IMR-90 (cell line): ENCODE data around the gene DPYD. TPM values are rescaled to one million over a fixed set of nuclear protein-coding genes. Genes with fewer than 3 reads are reported as not detected.

Experiments
- ATAC-seq: fragments of 200-7000 bp; cut with Tn5 transposase; 2 replicates; pipeline ENCODE4 v1.9.1; 2020; ENCODE audit warnings: low read depth, mild to moderate bottlenecking, moderate library complexity
- BruUV-seq: library from RNA; stranded (reverse); fragments of 400-500 nt; replicated peaks from 2 replicates; lab custom pipeline; 2021; lab: Mats Ljungman, UMichigan
- CTCF ChIA-PET: fragments of 300-600 bp; formaldehyde crosslinking; extraction: SDS; loops from one replicate; lab custom pipeline; 2021; ENCODE audit warnings: antibody characterized with exemption; lab: Yijun Ruan, JAX
- POLR2A ChIA-PET: fragments of 300-600 bp; sonication (Branson Sonifier 250); formaldehyde crosslinking; loops from one replicate; lab custom pipeline; 2022; ENCODE audit warnings: antibody characterized with exemption; ENCODE audit not compliant: unreplicated experiment; lab: Charles Lee
- DNase-seq: peaks from one replicate; pipeline ENCODE4 v3.0.0; 2013
- H2AFZ ChIP-seq: replicated peaks from 2 replicates; pipeline ENCODE3; 2013; ENCODE audit warnings: low read length, mild to moderate bottlenecking; ENCODE audit not compliant: poor library complexity
- H2AK5ac ChIP-seq: 2 replicates; pipeline ENCODE4 v1.6.1; 2013; ENCODE audit warnings: low read depth, low read length, inconsistent platforms
- H2AK9ac ChIP-seq: replicated peaks from 2 replicates; pipeline ENCODE3; 2013; ENCODE audit warnings: mild to moderate bottlenecking, low read depth, low read length, moderate library complexity; ENCODE audit not compliant: poor library complexity
- H2BK120ac ChIP-seq: 2 replicates; pipeline ENCODE4 v1.6.1; 2013; ENCODE audit warnings: low read depth, low read length, inconsistent platforms
- H2BK15ac ChIP-seq: 3 replicates; pipeline ENCODE4 v1.6.1; 2013; ENCODE audit warnings: low read depth, low read length, inconsistent platforms
- H2BK20ac ChIP-seq: 2 replicates; pipeline ENCODE4 v1.6.1; 2013; ENCODE audit warnings: low read depth, mild to moderate bottlenecking, inconsistent platforms, low read length, moderate library complexity
- H2BK5ac ChIP-seq: 2 replicates; pipeline ENCODE4 v1.6.1; 2013; ENCODE audit warnings: mild to moderate bottlenecking, low read depth, low read length, inconsistent platforms; ENCODE audit not compliant: poor library complexity, severe bottlenecking
- H3K14ac ChIP-seq: replicated peaks from 2 replicates; pipeline ENCODE4 v1.6.1; 2013; ENCODE audit warnings: low read depth, low read length, inconsistent platforms
- H3K18ac ChIP-seq: 2 replicates; pipeline ENCODE4 v1.6.1; 2013; ENCODE audit warnings: low read depth, low read length, control low read depth
- H3K23ac ChIP-seq: 2 replicates; pipeline ENCODE4 v1.6.1; 2013; ENCODE audit warnings: low read depth, low read length, inconsistent platforms
- H3K27ac ChIP-seq: 2 replicates; pipeline ENCODE4 v1.5.1; 2013; ENCODE audit warnings: mild to moderate bottlenecking, control low read depth, low read length; ENCODE audit not compliant: insufficient read depth
- H3K27me3 ChIP-seq: 2 replicates; pipeline ENCODE4 v1.6.1; 2013; ENCODE audit warnings: low read length; ENCODE audit not compliant: control insufficient read depth, insufficient read depth
- H3K36me3 ChIP-seq: 2 replicates; pipeline ENCODE4 v1.6.1; 2013; ENCODE audit warnings: low read length, mixed read lengths; ENCODE audit not compliant: control insufficient read depth, insufficient read depth
- H3K4ac ChIP-seq: 2 replicates; pipeline ENCODE4 v1.6.1; 2013; ENCODE audit warnings: low read depth, low read length, inconsistent platforms
- H3K4me1 ChIP-seq: 2 replicates; pipeline ENCODE4 v1.6.1; 2013; ENCODE audit warnings: low read length, mixed read lengths; ENCODE audit not compliant: control insufficient read depth, insufficient read depth
- H3K4me2 ChIP-seq: 2 replicates; pipeline ENCODE4 v1.6.1; 2013; ENCODE audit warnings: low read depth, mild to moderate bottlenecking, control low read depth, low read length, moderate library complexity
- H3K4me3 ChIP-seq: 2 replicates; pipeline ENCODE4 v1.5.1; 2013; ENCODE audit warnings: low read depth, mild to moderate bottlenecking, control low read depth, low read length, moderate library complexity; ENCODE audit not compliant: insufficient read depth
- H3K56ac ChIP-seq: 2 replicates; pipeline ENCODE4 v1.6.1; 2013; ENCODE audit warnings: low read length, inconsistent platforms; ENCODE audit not compliant: insufficient read depth; ENCODE audit errors: extremely low read depth
- H3K79me1 ChIP-seq, 2 experiments: 2 replicates each; pipeline ENCODE4 v1.6.1; 2013; ENCODE audit warnings: low read length in 2 of 2, inconsistent platforms in 1 of 2, low read depth in 1 of 2
- H3K9ac ChIP-seq: 2 replicates; pipeline ENCODE4 v1.6.1; 2013; ENCODE audit warnings: low read depth, low read length, control low read depth
- H3K9me1 ChIP-seq: 2 replicates; pipeline ENCODE4 v1.6.1; 2013; ENCODE audit warnings: low read length, inconsistent platforms; ENCODE audit not compliant: insufficient read depth
- H3K9me3 ChIP-seq: 2 replicates; pipeline ENCODE4 v1.6.1; 2013; ENCODE audit warnings: low read length; ENCODE audit not compliant: control insufficient read depth, insufficient read depth
- H4K20me1 ChIP-seq: 2 replicates; pipeline ENCODE4 v1.6.1; 2013; ENCODE audit warnings: low read length, inconsistent platforms; ENCODE audit not compliant: insufficient read depth
- H4K5ac ChIP-seq: 2 replicates; pipeline ENCODE4 v1.6.1; 2013; ENCODE audit warnings: mild to moderate bottlenecking, low read depth, low read length, control low read depth
- H4K8ac ChIP-seq, 2 experiments: 2 replicates each; pipeline ENCODE4 v1.6.1; 2013; ENCODE audit warnings: low read depth in 2 of 2, low read length in 2 of 2, control low read depth in 1 of 2, inconsistent platforms in 1 of 2
- H4K91ac ChIP-seq: 2 replicates; pipeline ENCODE4 v1.6.1; 2013; ENCODE audit warnings: low read depth, low read length, inconsistent platforms; ENCODE audit not compliant: insufficient read depth
- BHLHE40 ChIP-seq: fragments of 150-350 bp; IDR thresholded peaks from 2 replicates; pipeline ENCODE4 v1.6.1; 2016; ENCODE audit warnings: mild to moderate bottlenecking, low read depth, low read length
- CEBPB ChIP-seq: IDR thresholded peaks from 2 replicates; pipeline ENCODE4 v1.6.1; 2012; ENCODE audit warnings: low read depth, low read length, improper control_type of control experiment
- CHD1 ChIP-seq: IDR thresholded peaks from 2 replicates; pipeline ENCODE4 v1.6.1; 2012; ENCODE audit warnings: low read depth, low read length, improper control_type of control experiment
- FOS ChIP-seq: fragments of 150-350 bp; IDR thresholded peaks from 2 replicates; pipeline ENCODE4 v1.6.1; 2016; ENCODE audit warnings: low read depth, low read length
- MAFK ChIP-seq: IDR thresholded peaks from 2 replicates; pipeline ENCODE4 v1.6.1; 2012; ENCODE audit warnings: low read depth, low read length, improper control_type of control experiment
- MXI1 ChIP-seq: IDR thresholded peaks from 2 replicates; pipeline ENCODE4 v1.6.1; 2012; ENCODE audit warnings: low read depth, mild to moderate bottlenecking, low read length, moderate library complexity, borderline replicate concordance
- NFE2L2 ChIP-seq: fragments of 150-350 bp; IDR thresholded peaks from 2 replicates; pipeline ENCODE4 v1.6.1; 2016; ENCODE audit warnings: low read depth, mild to moderate bottlenecking, low read length
- POLR2A ChIP-seq: IDR thresholded peaks from 2 replicates; pipeline ENCODE4 v1.6.1; 2012; ENCODE audit warnings: mild to moderate bottlenecking, low read depth, low read length
- RAD21 ChIP-seq: IDR thresholded peaks from 2 replicates; pipeline ENCODE4 v1.6.1; 2012; ENCODE audit warnings: low read length, improper control_type of control experiment
- RCOR1 ChIP-seq: IDR thresholded peaks from 2 replicates; pipeline ENCODE4 v1.6.1; 2012; ENCODE audit warnings: mild to moderate bottlenecking, low read length, improper control_type of control experiment; ENCODE audit not compliant: insufficient replicate concordance
- RFX5 ChIP-seq: IDR thresholded peaks from 2 replicates; pipeline ENCODE4 v1.8.0; 2012; ENCODE audit warnings: low read depth, mild to moderate bottlenecking, low read length, moderate library complexity
- SMC3 ChIP-seq: fragments of 150-350 bp; IDR thresholded peaks from 2 replicates; pipeline ENCODE4 v1.6.1; 2016; ENCODE audit warnings: low read depth, mild to moderate bottlenecking, antibody characterized with exemption, low read length, moderate library complexity
- WGBS, 2 experiments: methylation state at CpG; one replicate each; pipeline versions ENCODE4 v1.1.5 to v1.1.7; 2013; ENCODE audit warnings: missing lambda C conversion rate in 2 of 2; ENCODE audit not compliant: insufficient read length in 1 of 2; ENCODE audit errors: extremely low coverage in 2 of 2; 5-methylcytosine and 5-hydroxymethylcytosine counted together
- dilution Hi-C: fragments of 300-500 bp; cut with HindIII; formaldehyde crosslinking; loops from one replicate; pipeline ENCODE4 v1.14.3; 2018; ENCODE audit warnings: low sequenced_read_pairs; ENCODE audit not compliant: unreplicated experiment
- in situ Hi-C: fragments of 300-500 bp; cut with MboI; formaldehyde crosslinking; loops from 3 replicates; pipeline ENCODE4 v1.14.3; 2019; ENCODE audit warnings: low sequenced_read_pairs, inconsistent platforms, mixed read lengths
- intact Hi-C: fragments of 100-400 bp; cut with micrococcal nuclease; formaldehyde crosslinking; loops from 2 replicates; pipeline ENCODE4 v1.10.0; 2022
- polyA plus RNA-seq, 3 experiments: library from polyadenylated mRNA; depleted of rRNA; stranded (reverse); fragments of >200 nt; gene quantifications; 2 replicates each; pipeline ENCODE4 v1.2.3, GENCODE V29; 2012; ENCODE audit warnings: low replicate concordance in 1 of 3
- total RNA-seq: library from RNA; depleted of rRNA; stranded (reverse); fragments of >200 nt; gene quantifications from 2 replicates; pipeline ENCODE4 v1.2.3, GENCODE V29; 2012
- TF ChIP-seq, protein P1 (sequence below): fragments of 150-350 bp; IDR thresholded peaks from 2 replicates; pipeline ENCODE4 v1.6.1; 2016; ENCODE audit warnings: low read depth, mild to moderate bottlenecking, low read length, moderate library complexity, borderline replicate concordance
- TF ChIP-seq, protein P2 (sequence below): conservative IDR thresholded peaks from 2 replicates; pipeline ENCODE4 v1.5.1; 2012; ENCODE audit warnings: mild to moderate bottlenecking, low read depth, low read length, improper control_type of control experiment
- TF ChIP-seq, protein P3 (sequence below): fragments of 150-350 bp; IDR thresholded peaks from 2 replicates; pipeline ENCODE4 v1.6.1; 2017; ENCODE audit warnings: mild to moderate bottlenecking, antibody characterized with exemption, low read length, low read depth

Gene DPYD
- total and polyA plus RNA-seq, 2 of the 4 experiments (the other 2 are of a cell fraction) = 9.3 to 47.3 TPM

- no peaks in the 10 kb centered on the region for H3K9me1 ChIP-seq
- no peak overlapping the region for H3K9ac ChIP-seq
- BruUV-seq = no TSS peak
- no peak overlapping the region for H3K23ac ChIP-seq
- H3K18ac ChIP-seq = no peak overlapping the region
- no peak overlapping the region for H3K4me2 ChIP-seq
- DNase-seq (peak; percentile 18), ATAC-seq (no peak)
- H3K79me1 ChIP-seq = no peaks in the 10 kb centered on the region; a peak in 1 of 4 replicates
- no peak overlapping the region for H2BK15ac ChIP-seq
- no peaks in the 10 kb centered on the region for H4K20me1 ChIP-seq
- no peak overlapping the region for H2BK20ac ChIP-seq
- H3K9me3 ChIP-seq = no peaks in the 10 kb centered on the region
- TF ChIP-seq BHLHE40 = no peak
- no peak for TF ChIP-seq CHD1
- no peak for TF ChIP-seq RCOR1
- no peak for TF ChIP-seq MXI1
- TF ChIP-seq, protein P1, sequence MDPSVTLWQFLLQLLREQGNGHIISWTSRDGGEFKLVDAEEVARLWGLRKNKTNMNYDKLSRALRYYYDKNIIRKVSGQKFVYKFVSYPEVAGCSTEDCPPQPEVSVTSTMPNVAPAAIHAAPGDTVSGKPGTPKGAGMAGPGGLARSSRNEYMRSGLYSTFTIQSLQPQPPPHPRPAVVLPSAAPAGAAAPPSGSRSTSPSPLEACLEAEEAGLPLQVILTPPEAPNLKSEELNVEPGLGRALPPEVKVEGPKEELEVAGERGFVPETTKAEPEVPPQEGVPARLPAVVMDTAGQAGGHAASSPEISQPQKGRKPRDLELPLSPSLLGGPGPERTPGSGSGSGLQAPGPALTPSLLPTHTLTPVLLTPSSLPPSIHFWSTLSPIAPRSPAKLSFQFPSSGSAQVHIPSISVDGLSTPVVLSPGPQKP = no peak
- no peak for TF ChIP-seq FOS
- TF ChIP-seq POLR2A = no peak
- TF ChIP-seq CEBPB = no peak
- no peak for TF ChIP-seq RFX5
- TF ChIP-seq, protein P2, sequence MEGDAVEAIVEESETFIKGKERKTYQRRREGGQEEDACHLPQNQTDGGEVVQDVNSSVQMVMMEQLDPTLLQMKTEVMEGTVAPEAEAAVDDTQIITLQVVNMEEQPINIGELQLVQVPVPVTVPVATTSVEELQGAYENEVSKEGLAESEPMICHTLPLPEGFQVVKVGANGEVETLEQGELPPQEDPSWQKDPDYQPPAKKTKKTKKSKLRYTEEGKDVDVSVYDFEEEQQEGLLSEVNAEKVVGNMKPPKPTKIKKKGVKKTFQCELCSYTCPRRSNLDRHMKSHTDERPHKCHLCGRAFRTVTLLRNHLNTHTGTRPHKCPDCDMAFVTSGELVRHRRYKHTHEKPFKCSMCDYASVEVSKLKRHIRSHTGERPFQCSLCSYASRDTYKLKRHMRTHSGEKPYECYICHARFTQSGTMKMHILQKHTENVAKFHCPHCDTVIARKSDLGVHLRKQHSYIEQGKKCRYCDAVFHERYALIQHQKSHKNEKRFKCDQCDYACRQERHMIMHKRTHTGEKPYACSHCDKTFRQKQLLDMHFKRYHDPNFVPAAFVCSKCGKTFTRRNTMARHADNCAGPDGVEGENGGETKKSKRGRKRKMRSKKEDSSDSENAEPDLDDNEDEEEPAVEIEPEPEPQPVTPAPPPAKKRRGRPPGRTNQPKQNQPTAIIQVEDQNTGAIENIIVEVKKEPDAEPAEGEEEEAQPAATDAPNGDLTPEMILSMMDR = no peak
- no peak for TF ChIP-seq NFE2L2
- TF ChIP-seq, protein P3, sequence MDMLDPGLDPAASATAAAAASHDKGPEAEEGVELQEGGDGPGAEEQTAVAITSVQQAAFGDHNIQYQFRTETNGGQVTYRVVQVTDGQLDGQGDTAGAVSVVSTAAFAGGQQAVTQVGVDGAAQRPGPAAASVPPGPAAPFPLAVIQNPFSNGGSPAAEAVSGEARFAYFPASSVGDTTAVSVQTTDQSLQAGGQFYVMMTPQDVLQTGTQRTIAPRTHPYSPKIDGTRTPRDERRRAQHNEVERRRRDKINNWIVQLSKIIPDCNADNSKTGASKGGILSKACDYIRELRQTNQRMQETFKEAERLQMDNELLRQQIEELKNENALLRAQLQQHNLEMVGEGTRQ = no peak
- no peak for TF ChIP-seq RAD21
- no peak for TF ChIP-seq MAFK
- TF ChIP-seq SMC3 = no peak
- no peak overlapping the region for H3K4me3 ChIP-seq
- no peak overlapping the region for H2AK9ac ChIP-seq
- H3K56ac ChIP-seq = no peak overlapping the region
- no peaks in the 10 kb centered on the region for H3K4me1 ChIP-seq
- WGBS, 2 experiments = no CpG with 5 or more reads among the region's 1 CpG
- CTCF ChIA-PET = no interaction called here
- H2BK120ac ChIP-seq = no peak overlapping the region
- H4K91ac ChIP-seq = no peak overlapping the region
- no peaks in the 10 kb centered on the region for H3K27me3 ChIP-seq
- H3K4ac ChIP-seq = no peak overlapping the region
- H3K27ac ChIP-seq = no peak overlapping the region
- H4K5ac ChIP-seq = no peak overlapping the region
- H4K8ac ChIP-seq = no peak overlapping the region
- intact Hi-C loops (no loop called here), dilution Hi-C loops (no loop called here), in situ Hi-C loops (no loop called here)
- no peaks in the 10 kb centered on the region for H3K36me3 ChIP-seq
- POLR2A ChIA-PET = no interaction called here
- H3K14ac ChIP-seq = no peak overlapping the region
- H2AFZ ChIP-seq = no peak overlapping the region
- H2BK5ac ChIP-seq = no peak overlapping the region
- no peak overlapping the region for H2AK5ac ChIP-seq
Observed at GRCh38 chr1:97621955-97622354, 298.9 kb downstream of the DPYD start.
